MM.1S (cell line): ENCODE results near the gene NCOA3.

Experiments
- DNase-seq: peaks from one replicate; pipeline ENCODE4 v3.0.0-alpha.2; 2015
- H2AFZ ChIP-seq: fragments of 300-600 bp; sonication (generic); 2 replicates; pipeline ENCODE4 v1.6.0; 2016; ENCODE audit warnings: antibody characterized with exemption, low read length
- H3F3A ChIP-seq: fragments of 300-600 bp; sonication (generic); 2 replicates; pipeline ENCODE4 v1.6.1; 2016; ENCODE audit warnings: mild to moderate bottlenecking, antibody characterized with exemption, low read length, moderate library complexity, mixed read lengths; ENCODE audit not compliant: insufficient read depth
- H3K27ac ChIP-seq: fragments of 300-600 bp; sonication (generic); 2 replicates; pipeline ENCODE4 v1.5.1; 2016; ENCODE audit warnings: mild to moderate bottlenecking, low read length
- H3K27me3 ChIP-seq: fragments of 300-600 bp; sonication (generic); replicated peaks from 2 replicates; pipeline ENCODE4 v1.6.0; 2016; ENCODE audit warnings: low read length; ENCODE audit not compliant: insufficient read depth
- H3K36me3 ChIP-seq: fragments of 300-600 bp; sonication (generic); replicated peaks from 2 replicates; pipeline ENCODE4 v1.6.1; 2016; ENCODE audit warnings: mild to moderate bottlenecking, low read length, mixed read lengths; ENCODE audit not compliant: insufficient read depth
- H3K4me1 ChIP-seq: fragments of 300-600 bp; sonication (generic); 2 replicates; pipeline ENCODE4 v1.6.1; 2016; ENCODE audit warnings: low read length, mixed read lengths
- H3K4me2 ChIP-seq: fragments of 300-600 bp; sonication (generic); 2 replicates; pipeline ENCODE4 v1.6.0; 2016; ENCODE audit warnings: low read depth, low read length
- H3K4me3 ChIP-seq: fragments of 300-600 bp; sonication (generic); 2 replicates; pipeline ENCODE4 v1.5.1; 2016; ENCODE audit warnings: low read length, mixed read lengths
- H3K79me2 ChIP-seq: fragments of 300-600 bp; sonication (generic); 2 replicates; pipeline ENCODE4 v1.6.1; 2016; ENCODE audit warnings: mixed run types, low read length, mixed read lengths
- H3K9ac ChIP-seq: fragments of 300-600 bp; sonication (generic); 2 replicates; pipeline ENCODE4 v1.6.1; 2016; ENCODE audit warnings: low read length, mixed read lengths
- H3K9me2 ChIP-seq: fragments of 300-600 bp; sonication (generic); replicated peaks from 2 replicates; pipeline ENCODE4 v1.6.1; 2016; ENCODE audit warnings: mild to moderate bottlenecking, low read length, mixed read lengths; ENCODE audit not compliant: insufficient read depth
- H3K9me3 ChIP-seq: fragments of 300-600 bp; sonication (generic); replicated peaks from 2 replicates; pipeline ENCODE4 v1.6.1; 2016; ENCODE audit warnings: mild to moderate bottlenecking, low read length, mixed read lengths; ENCODE audit not compliant: insufficient read depth
- H4K20me1 ChIP-seq: fragments of 300-600 bp; sonication (generic); 2 replicates; pipeline ENCODE4 v1.6.1; 2016; ENCODE audit warnings: mild to moderate bottlenecking, low read length, moderate library complexity, mixed read lengths; ENCODE audit not compliant: insufficient read depth
- CTCF ChIP-seq: fragments of 300-600 bp; sonication (generic); IDR thresholded peaks from 2 replicates; pipeline ENCODE4 v1.5.1; 2016; ENCODE audit warnings: antibody characterized with exemption, low read length, mixed read lengths
- EZH2 ChIP-seq: fragments of 300-600 bp; sonication (generic); optimal IDR thresholded peaks from 2 replicates; pipeline ENCODE3; 2017; ENCODE audit warnings: low read depth, mild to moderate bottlenecking, antibody characterized with exemption, low read length, mixed read lengths
- EZH2phosphoT487 ChIP-seq: fragments of 300-600 bp; sonication (generic); IDR thresholded peaks from 2 replicates; pipeline ENCODE4 v1.6.1; 2018; ENCODE audit warnings: antibody characterized with exemption, low read length

The NCOA3 gene

GRCh38 chr20:47672886-47673670, 171.4 kb downstream of the NCOA3 start:
- DNase-seq = no peak
- Histone ChIP-seq H3K4me3 (no peak overlapping the region), H3F3A (no peaks in the 10 kb centered on the region; the same call in 1 of the 2 replicates), H3K27ac (no peak overlapping the region), H3K36me3 (no peaks in the 10 kb centered on the region; the same call in 1 of the 2 replicates), H2AFZ (no peak overlapping the region), H3K79me2 (no peaks in the 10 kb centered on the region), H4K20me1 (no peaks in the 10 kb centered on the region), H3K9me2 (no peaks in the 10 kb centered on the region), H3K9ac (no peak overlapping the region), H3K4me1 (no peaks in the 10 kb centered on the region), H3K27me3 (no peaks in the 10 kb centered on the region), H3K4me2 (no peak overlapping the region), H3K9me3 (no peaks in the 10 kb centered on the region)
- no peak for TF ChIP-seq CTCF
- no peak for TF ChIP-seq EZH2phosphoT487
- no peak for TF ChIP-seq EZH2

- Histone ChIP-seq H3K27ac (no peak overlapping the region), H2AFZ (no peak overlapping the region), H3K9me3 (no peaks in the 10 kb centered on the region), H3K4me1 (no peaks in the 10 kb centered on the region), H4K20me1 (no peaks in the 10 kb centered on the region), H3K27me3 (no peaks in the 10 kb centered on the region), H3K9me2 (no peaks in the 10 kb centered on the region), H3K9ac (no peak overlapping the region), H3F3A (no peaks in the 10 kb centered on the region), H3K4me3 (no peak overlapping the region), H3K79me2 (no peaks in the 10 kb centered on the region), H3K4me2 (no peak overlapping the region), H3K36me3 (no peaks in the 10 kb centered on the region; the same call in 1 of the 2 replicates)
- no peak for DNase-seq
- no peak for TF ChIP-seq EZH2phosphoT487
These were observed 171.9 kb downstream of the NCOA3 start for GRCh38 chr20:47673671-47673955.

- no peaks in the 10 kb centered on the region; the same call in 1 of the 2 replicates for H3K36me3 ChIP-seq
- H3K9me3 ChIP-seq = no peaks in the 10 kb centered on the region
- no peak overlapping the region for H2AFZ ChIP-seq
- no peaks in the 10 kb centered on the region for H3K9me2 ChIP-seq
- H3K4me1 ChIP-seq = no peaks in the 10 kb centered on the region
- no peaks in the 10 kb centered on the region for H3K27me3 ChIP-seq
- DNase-seq = no peak
- H3K4me2 ChIP-seq = no peak overlapping the region
- no peaks in the 10 kb centered on the region for H4K20me1 ChIP-seq
- H3K27ac ChIP-seq = no peak overlapping the region
- H3K79me2 ChIP-seq = no peaks in the 10 kb centered on the region
- H3K4me3 ChIP-seq = no peak overlapping the region
- no peak overlapping the region for H3K9ac ChIP-seq
- TF ChIP-seq EZH2phosphoT487 = no peak
- no peak for TF ChIP-seq CTCF
- TF ChIP-seq EZH2 = no peak
- no peaks in the 10 kb centered on the region for H3F3A ChIP-seq
These were observed 172.5 kb downstream of the NCOA3 start for GRCh38 chr20:47674145-47674544.

GRCh38 chr20:47674686-47675085, 173.0 kb downstream of the NCOA3 start:
- no peaks in the 10 kb centered on the region for H3K79me2 ChIP-seq
- H3K4me1 ChIP-seq = no peaks in the 10 kb centered on the region
- no peak for DNase-seq
- H3K36me3 ChIP-seq = no peaks in the 10 kb centered on the region; the same call in 1 of the 2 replicates
- no peak overlapping the region for H3K4me2 ChIP-seq
- no peaks in the 10 kb centered on the region for H4K20me1 ChIP-seq
- no peak overlapping the region for H3K4me3 ChIP-seq
- H3F3A ChIP-seq = no peaks in the 10 kb centered on the region
- no peak overlapping the region for H3K9ac ChIP-seq
- H3K27ac ChIP-seq = no peak overlapping the region
- no peak for TF ChIP-seq EZH2
- TF ChIP-seq CTCF = no peak
- no peak for TF ChIP-seq EZH2phosphoT487
- H2AFZ ChIP-seq = no peak overlapping the region
- no peaks in the 10 kb centered on the region for H3K9me3 ChIP-seq
- H3K27me3 ChIP-seq = no peaks in the 10 kb centered on the region
- H3K9me2 ChIP-seq = no peaks in the 10 kb centered on the region
